Stomach (tissue), 9 donors: ENCODE measurements around the gene KLK5. TPM values are rescaled to one million over a fixed set of nuclear protein-coding genes. Genes with fewer than 3 reads are reported as not detected.

Experiments
- DNase-seq, 2 donors: peaks; one replicate each; pipeline versions ENCODE4 v3.0.0 to v3.0.0-alpha.2; 2013 to 2019
- H3K27ac ChIP-seq, 5 donors: fragments of 200-600 bp in 4 of 5; sonication (generic) in 4 of 5; one replicate each; pipeline ENCODE4 v1.5.1; 2013 to 2019; ENCODE audit warnings: mild to moderate bottlenecking in 1 of 5, moderate library complexity in 1 of 5
- H3K27me3 ChIP-seq, 3 donors: fragments of 200-600 bp; sonication (generic); one replicate each; pipeline ENCODE4 v1.5.1; 2017 to 2019; ENCODE audit warnings: mixed run types in 1 of 3
- H3K36me3 ChIP-seq, 4 donors: fragments of 200-600 bp; sonication (generic); 1 replicate in 3 of 4; 2 replicates in 1 of 4; pipeline ENCODE4 v1.5.1; 2016 to 2019
- H3K4me1 ChIP-seq, 4 donors: fragments of 200-600 bp; sonication (generic); one replicate each; pipeline ENCODE4 v1.5.1; 2016 to 2019
- H3K4me3 ChIP-seq, 4 donors: fragments of 200-600 bp; sonication (generic) in 3 of 4; one replicate each; pipeline ENCODE4 v1.5.1; 2016 to 2019; ENCODE audit warnings: mild to moderate bottlenecking in 1 of 4
- H3K9me3 ChIP-seq, 4 donors: fragments of 200-600 bp; sonication (generic); one replicate each; pipeline ENCODE4 v1.5.1; 2016 to 2019
- EP300 ChIP-seq: sonication (generic); formaldehyde crosslinking; IDR thresholded peaks from one replicate; pipeline ENCODE4 v1.6.1; 2017; ENCODE audit warnings: antibody characterized with exemption
- POLR2A ChIP-seq, 4 donors: fragments of 450-650 bp; IDR thresholded peaks; one replicate each; pipeline ENCODE4 v1.6.1; 2016; ENCODE audit warnings: antibody characterized with exemption in 4 of 4, control low read depth in 2 of 4, mild to moderate bottlenecking in 1 of 4, moderate library complexity in 1 of 4
- POLR2AphosphoS5 ChIP-seq, 3 donors: sonication (generic); formaldehyde crosslinking; IDR thresholded peaks; one replicate each; pipeline ENCODE4 v1.6.1; 2016; ENCODE audit warnings: antibody characterized with exemption in 3 of 3
- WGBS, 5 donors: extraction: QIAGEN DNeasy Blood & Tissue Kit in 3 of 5; methylation state at CpG; one replicate each; pipeline versions ENCODE4 v1.1.5 to v1.1.7; 2013 to 2018; 5-methylcytosine and 5-hydroxymethylcytosine counted together
- intact Hi-C: fragments of 100-400 bp; cut with DNase I; formaldehyde crosslinking; loops from one replicate; pipeline ENCODE4 v1.15.1; 2023; ENCODE audit warnings: low total_unique reads
- polyA plus RNA-seq, 3 donors: library from polyadenylated mRNA; stranded (reverse); fragments of 200-250 nt; gene quantifications; one replicate each; pipeline ENCODE4 v1.2.3, GENCODE V29; 2013
- total RNA-seq, 5 donors: library from RNA; depleted of rRNA; stranded (reverse); fragments of >200 nt; gene quantifications; one replicate each; pipeline versions ENCODE4 v1.1.0 to v1.2.3, GENCODE V29; 2014 to 2016
- TF ChIP-seq, protein P1 (sequence below), 7 experiments: fragments of 450-650 bp in 4 of 7; fragments of 200-600 bp in 3 of 7; sonication (generic) in 3 of 7; IDR thresholded peaks; one replicate each; pipeline ENCODE4 v1.5.1; 2016 to 2019; ENCODE audit warnings: antibody characterized with exemption in 7 of 7, control low read depth in 2 of 7, mild to moderate bottlenecking in 1 of 7
- donor health status: healthy with polysubstance abuse.
- donor health status: Bipolar disorder and iron deficiency.
- donor health status: healthy.

The KLK5 gene
- total and polyA plus RNA-seq, 8 donors: 10.4 TPM; not detected in 7

DNA sequence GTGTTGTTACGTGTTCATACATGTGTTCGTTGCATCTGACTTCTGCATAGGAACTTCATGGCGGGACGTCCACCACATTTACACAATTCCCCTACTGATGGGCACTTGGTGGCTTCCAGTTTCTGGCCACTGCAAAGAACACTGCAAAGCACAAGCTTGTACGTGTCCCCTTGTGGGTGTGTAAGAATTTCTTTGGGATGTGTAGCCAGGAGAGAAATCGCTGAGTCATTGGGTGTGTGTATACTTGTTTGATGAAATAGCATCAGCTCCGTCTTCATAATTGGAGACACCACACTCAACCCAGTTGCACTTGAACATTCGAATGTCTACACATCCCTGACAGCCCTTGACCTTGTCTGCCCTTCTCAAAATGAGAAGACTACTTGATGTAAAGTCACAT, 19.2 kb downstream of the KLK5 start:
- intact Hi-C loops: no loop called here
- 68 to 76% (median 73%) methylated on average over 8 of the region's 8 CpGs for WGBS, 5 donors
- TF ChIP-seq EP300 (no peak), POLR2A (IDR thresholded peaks at IDR 0.05) (no peak), POLR2AphosphoS5 (IDR thresholded peaks at IDR 0.05) (no peak)
- TF ChIP-seq, protein P1, sequence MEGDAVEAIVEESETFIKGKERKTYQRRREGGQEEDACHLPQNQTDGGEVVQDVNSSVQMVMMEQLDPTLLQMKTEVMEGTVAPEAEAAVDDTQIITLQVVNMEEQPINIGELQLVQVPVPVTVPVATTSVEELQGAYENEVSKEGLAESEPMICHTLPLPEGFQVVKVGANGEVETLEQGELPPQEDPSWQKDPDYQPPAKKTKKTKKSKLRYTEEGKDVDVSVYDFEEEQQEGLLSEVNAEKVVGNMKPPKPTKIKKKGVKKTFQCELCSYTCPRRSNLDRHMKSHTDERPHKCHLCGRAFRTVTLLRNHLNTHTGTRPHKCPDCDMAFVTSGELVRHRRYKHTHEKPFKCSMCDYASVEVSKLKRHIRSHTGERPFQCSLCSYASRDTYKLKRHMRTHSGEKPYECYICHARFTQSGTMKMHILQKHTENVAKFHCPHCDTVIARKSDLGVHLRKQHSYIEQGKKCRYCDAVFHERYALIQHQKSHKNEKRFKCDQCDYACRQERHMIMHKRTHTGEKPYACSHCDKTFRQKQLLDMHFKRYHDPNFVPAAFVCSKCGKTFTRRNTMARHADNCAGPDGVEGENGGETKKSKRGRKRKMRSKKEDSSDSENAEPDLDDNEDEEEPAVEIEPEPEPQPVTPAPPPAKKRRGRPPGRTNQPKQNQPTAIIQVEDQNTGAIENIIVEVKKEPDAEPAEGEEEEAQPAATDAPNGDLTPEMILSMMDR (IDR thresholded peaks at IDR 0.05): no peak
- peaks cover 0 to 58% (median 10%) of the 10 kb centered on the region in 3 donors for H3K27me3 ChIP-seq
- no peaks in the 10 kb centered on the region for H3K36me3 ChIP-seq
- H3K9me3 ChIP-seq: no peaks in the 10 kb centered on the region
- no peak for DNase-seq
- H3K27ac ChIP-seq: no peak overlapping the region
- H3K4me1 ChIP-seq: no peaks in the 10 kb centered on the region
- no peak overlapping the region for H3K4me3 ChIP-seq

DNA sequence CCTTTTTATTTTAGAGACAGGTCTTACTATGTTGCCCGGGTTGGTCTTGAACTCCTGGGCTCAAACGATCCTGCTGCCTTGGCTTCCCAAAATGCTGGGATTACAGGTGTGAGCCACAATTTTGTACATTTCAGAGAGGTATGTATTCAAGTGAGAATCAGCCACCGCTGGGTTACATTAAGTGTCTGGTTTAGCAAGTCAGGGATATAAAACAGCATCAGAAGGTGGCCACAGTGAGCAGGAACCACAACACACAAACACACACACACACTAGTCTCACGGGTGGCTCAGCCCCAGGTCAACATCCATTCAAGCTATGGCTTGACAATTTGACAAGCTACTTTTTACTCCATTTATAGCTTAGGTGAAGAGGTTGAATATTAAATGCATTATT, 20.2 kb downstream of the KLK5 start:
- Histone ChIP-seq H3K36me3 (no peaks in the 10 kb centered on the region), H3K27me3 (peaks cover 0 to 62% (median 10%) of the 10 kb centered on the region in 3 donors), H3K27ac (no peak overlapping the region), H3K4me1 (no peaks in the 10 kb centered on the region), H3K4me3 (no peak overlapping the region), H3K9me3 (no peaks in the 10 kb centered on the region)
- 50 to 64% (median 63%) methylated on average over 4 of the region's 4 CpGs for WGBS, 5 donors
- DNase-seq: no peak
- intact Hi-C loops: no loop called here
- TF ChIP-seq, protein P1 (IDR thresholded peaks at IDR 0.05): no peak
- TF ChIP-seq POLR2A (IDR thresholded peaks at IDR 0.05) (no peak), POLR2AphosphoS5 (IDR thresholded peaks at IDR 0.05) (no peak), EP300 (no peak)

DNA sequence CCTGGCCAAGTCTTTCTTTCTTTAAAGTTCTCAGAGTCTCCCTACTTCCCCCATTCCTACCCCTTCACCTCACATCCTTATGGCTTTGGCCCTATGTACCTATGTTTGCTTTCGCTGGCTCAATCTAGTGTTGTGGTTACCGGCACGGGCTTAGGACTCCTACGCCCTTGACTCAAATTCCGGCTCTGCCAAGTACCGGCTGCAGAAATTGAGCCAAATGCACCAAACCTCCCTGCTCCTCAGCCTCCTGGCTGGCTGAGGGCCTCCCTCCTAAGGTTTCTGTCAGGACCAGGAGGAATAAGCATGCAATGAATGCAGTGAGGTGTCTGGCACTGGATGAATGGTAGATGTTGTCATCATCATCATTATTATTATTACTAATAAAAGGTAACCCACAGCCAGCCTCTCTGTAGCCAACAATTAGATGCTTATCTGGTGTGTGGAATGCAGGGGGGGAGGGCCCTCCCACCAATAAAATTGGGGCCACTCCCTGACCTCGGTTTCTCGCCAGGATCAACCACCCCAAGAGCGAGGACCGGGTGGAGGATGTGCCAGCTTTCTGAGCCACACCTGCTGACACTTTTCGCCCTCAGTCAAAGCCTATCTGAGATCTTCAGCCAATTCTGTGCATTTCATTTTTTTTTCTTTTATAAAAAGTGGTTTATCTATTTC, 20.7 kb downstream of the KLK5 start:
- Histone ChIP-seq H3K4me3 (no peak overlapping the region), H3K27ac (no peak overlapping the region), H3K36me3 (no peaks in the 10 kb centered on the region), H3K9me3 (no peaks in the 10 kb centered on the region), H3K27me3 (peaks cover 0 to 67% (median 10%) of the 10 kb centered on the region in 3 donors), H3K4me1 (no peaks in the 10 kb centered on the region)
- 62 to 72% (median 67%) methylated on average over 11 of the region's 11 CpGs for WGBS, 5 donors
- TF ChIP-seq, protein P1 (IDR thresholded peaks at IDR 0.05): no peak
- no peak for TF ChIP-seq EP300
- no peak for TF ChIP-seq POLR2AphosphoS5 (IDR thresholded peaks at IDR 0.05)
- TF ChIP-seq POLR2A (IDR thresholded peaks at IDR 0.05): no peak
- DNase-seq: no peak
- intact Hi-C loops: no loop called here

DNA sequence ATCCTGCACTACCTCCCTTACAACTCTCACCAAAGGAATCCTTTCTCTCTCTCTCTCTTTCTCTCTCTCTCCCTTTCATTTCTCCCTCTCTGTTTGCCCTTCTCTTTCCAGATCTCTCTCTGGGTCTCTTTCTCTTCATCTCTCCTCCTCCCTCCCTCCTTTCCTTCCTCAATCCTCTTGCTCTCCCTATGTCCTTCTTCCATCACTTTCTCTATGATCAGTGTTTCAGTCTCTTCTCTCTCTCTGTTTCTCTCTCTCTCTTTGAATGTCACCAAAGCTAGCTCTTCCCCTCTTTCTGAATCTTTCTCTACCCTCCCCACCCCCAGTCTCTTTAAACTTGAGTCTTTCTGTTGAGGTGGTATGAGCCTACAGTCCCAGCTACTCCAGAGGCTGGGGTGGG, 21.8 kb downstream of the KLK5 start:
- Histone ChIP-seq H3K4me1 (no peaks in the 10 kb centered on the region), H3K27me3 (peaks cover 0 to 76% (median 10%) of the 10 kb centered on the region in 3 donors), H3K4me3 (no peak overlapping the region), H3K36me3 (no peaks in the 10 kb centered on the region), H3K27ac (no peak overlapping the region), H3K9me3 (no peaks in the 10 kb centered on the region)
- TF ChIP-seq, protein P1 (IDR thresholded peaks at IDR 0.05): no peak
- no peak for TF ChIP-seq EP300
- no peak for DNase-seq
- intact Hi-C loops: no loop called here
